OCI-LY3 (cell line): Measurements from ENCODE around the gene CLP1.

ENCODE experiments used
- H2AFZ ChIP-seq: fragments of 200-600, 300-600 bp; shearing (Covaris generic); 2 replicates; pipeline ENCODE4 v1.6.0; 2014; ENCODE audit warnings: antibody characterized with exemption, low read depth, low read length
- H3K27ac ChIP-seq: fragments of 200-600, 300-600 bp; sonication (generic); 2 replicates; pipeline ENCODE4 v1.5.1; 2014; ENCODE audit warnings: mild to moderate bottlenecking, low read length, moderate library complexity, mixed read lengths
- H3K27me3 ChIP-seq: fragments of 200-600, 300-600 bp; sonication (generic); 2 replicates; pipeline ENCODE4 v1.6.1; 2014; ENCODE audit warnings: low read depth, low read length, mixed read lengths
- H3K36me3 ChIP-seq: fragments of 200-600, 300-600 bp; sonication (generic); replicated peaks from 2 replicates; pipeline ENCODE3; 2014; ENCODE audit warnings: low read depth, low read length, mixed read lengths
- H3K4me1 ChIP-seq: fragments of 300-600, 200-600 bp; sonication (generic); 2 replicates; pipeline ENCODE4 v1.6.1; 2014; ENCODE audit warnings: low read length, mixed read lengths
- H3K4me2 ChIP-seq: fragments of 200-600, 300-600 bp; sonication (generic); 2 replicates; pipeline ENCODE4 v1.6.1; 2014; ENCODE audit warnings: low read length, mixed read lengths
- H3K4me3 ChIP-seq: fragments of 300-600, 200-600 bp; sonication (generic); 2 replicates; pipeline ENCODE4 v1.5.1; 2014; ENCODE audit warnings: antibody characterized with exemption, mild to moderate bottlenecking, low read length, moderate library complexity
- H3K79me2 ChIP-seq: fragments of 300-600, 200-600 bp; shearing (Covaris generic); 2 replicates; pipeline ENCODE4 v1.6.1; 2014; ENCODE audit warnings: mild to moderate bottlenecking, low read length, mixed read lengths
- H3K9ac ChIP-seq: fragments of 300-600, 200-600 bp; shearing (Covaris generic); 2 replicates; pipeline ENCODE4 v1.6.0; 2014; ENCODE audit warnings: mild to moderate bottlenecking, low read length, moderate library complexity
- H3K9me3 ChIP-seq: fragments of 200-600, 300-600 bp; shearing (Covaris generic); 2 replicates; pipeline ENCODE4 v1.6.1; 2014; ENCODE audit warnings: low read length, mixed read lengths; ENCODE audit not compliant: insufficient read depth
- H4K20me1 ChIP-seq: fragments of 200-600, 300-600 bp; sonication (generic); 2 replicates; pipeline ENCODE4 v1.6.1; 2016; ENCODE audit warnings: low read length, mixed read lengths; ENCODE audit not compliant: insufficient read depth
- CTCF ChIP-seq: fragments of 200-600, 300-600 bp; sonication (generic); IDR thresholded peaks from 2 replicates; pipeline ENCODE4 v1.5.1; 2014; ENCODE audit warnings: antibody characterized with exemption, low read length, low read depth
- EZH2phosphoT487 ChIP-seq: fragments of 200-600 bp; shearing (Covaris generic); IDR thresholded peaks from 2 replicates; pipeline ENCODE4 v1.6.1; 2018; ENCODE audit warnings: antibody characterized with exemption, mixed run types, low read depth

CLP1 gene

DNA sequence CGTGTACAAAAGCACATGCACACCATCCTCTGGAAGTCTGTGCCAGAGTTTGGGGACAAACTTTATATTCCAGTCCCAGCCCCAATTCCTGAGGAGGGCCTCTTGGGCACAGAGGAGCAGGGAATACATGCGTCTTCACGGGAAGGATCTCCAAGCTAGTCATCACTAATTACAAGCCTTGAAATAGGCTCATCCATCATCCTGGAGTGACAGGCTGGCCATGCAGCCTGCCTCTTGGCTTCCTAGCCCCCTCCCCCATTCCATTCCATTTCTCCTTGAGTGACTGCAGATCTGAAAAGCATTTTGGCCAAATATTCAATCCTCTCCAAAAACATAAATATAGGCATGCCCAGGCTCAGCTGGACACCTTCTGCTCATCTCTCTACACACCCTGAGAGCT is 35.3 kb upstream of the CLP1 start:
- Histone ChIP-seq H3K9ac (no peak overlapping the region), H3K4me1 (peaks cover 2% of the 10 kb centered on the region; the same call in 1 of the 2 replicates), H3K4me3 (no peak overlapping the region), H3K4me2 (no peak overlapping the region), H4K20me1 (no peaks in the 10 kb centered on the region), H3K36me3 (no peaks in the 10 kb centered on the region), H3K9me3 (peaks cover 9% of the 10 kb centered on the region; the same call in 1 of the 2 replicates), H3K27me3 (0 out of 2 replicates have a peak, but pooled peaks cover 2% of the 10 kb centered on the region), H3K79me2 (no peaks in the 10 kb centered on the region), H3K27ac (no peak overlapping the region), H2AFZ (no peak overlapping the region)
- TF ChIP-seq CTCF = no peak
- TF ChIP-seq EZH2phosphoT487 = no peak

DNA sequence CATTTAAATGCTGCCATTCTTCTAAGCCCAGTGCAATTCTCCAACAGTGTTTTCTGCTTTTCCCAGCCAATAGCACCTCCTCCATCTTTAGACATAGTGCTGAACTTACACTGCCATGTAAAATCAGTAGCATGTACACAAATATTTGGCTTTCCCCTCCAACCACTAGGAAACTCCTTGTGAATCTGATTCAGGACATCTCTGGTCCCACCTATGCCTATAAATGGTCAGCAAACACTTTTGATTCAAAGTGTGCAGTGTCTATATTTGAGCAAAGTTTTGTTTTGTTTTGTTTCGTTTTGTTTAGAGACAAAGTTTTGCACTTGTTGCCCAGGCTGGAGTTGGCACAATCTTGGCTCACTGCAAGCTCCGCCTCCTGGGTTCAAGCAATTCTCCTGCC is 32.7 kb upstream of the CLP1 start:
- Histone ChIP-seq H3K9ac (no peak overlapping the region), H3K79me2 (no peaks in the 10 kb centered on the region), H3K4me2 (no peak overlapping the region), H3K4me1 (peaks cover 2% of the 10 kb centered on the region; the same call in 1 of the 2 replicates), H3K4me3 (no peak overlapping the region), H4K20me1 (no peaks in the 10 kb centered on the region), H3K36me3 (no peaks in the 10 kb centered on the region), H3K27me3 (0 out of 2 replicates have a peak, but pooled peaks cover 2% of the 10 kb centered on the region), H3K9me3 (peaks cover 1% of the 10 kb centered on the region; the same call in 1 of the 2 replicates), H3K27ac (no peak overlapping the region), H2AFZ (no peak overlapping the region)
- no peak for TF ChIP-seq CTCF
- no peak for TF ChIP-seq EZH2phosphoT487

- no peaks in the 10 kb centered on the region for H3K4me1 ChIP-seq
- H2AFZ ChIP-seq = no peak overlapping the region
- TF ChIP-seq CTCF (no peak), EZH2phosphoT487 (no peak)
Observed at GRCh38 chr11:57626895-57627294, 30.7 kb upstream of the CLP1 start.

DNA sequence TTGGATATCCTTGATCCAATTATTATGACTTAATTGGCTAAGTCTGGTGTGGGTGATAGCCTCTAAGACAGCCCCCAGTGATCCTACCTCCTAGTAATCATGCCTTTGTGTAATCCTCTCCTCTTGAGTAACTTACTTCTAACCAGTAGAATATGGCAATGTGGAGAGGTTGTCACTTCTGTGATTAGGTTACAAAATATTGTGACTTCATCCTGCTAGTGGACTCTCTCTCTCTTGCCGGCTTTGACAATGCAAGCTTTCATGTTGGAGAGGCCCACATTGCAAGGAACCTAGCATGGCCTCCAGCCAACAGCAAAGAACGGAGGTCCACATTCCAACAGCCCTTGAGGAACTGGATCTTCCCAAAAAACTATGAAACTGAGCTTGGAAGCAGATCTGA is 27.4 kb upstream of the CLP1 start:
- H3K27me3 ChIP-seq = peaks cover 25% of the 10 kb centered on the region

More at GRCh38 chr11:57626895-57627294, 30.7 kb upstream of the CLP1 start:
- H3K36me3 ChIP-seq = no peaks in the 10 kb centered on the region
- H3K4me3 ChIP-seq = no peak overlapping the region
- H4K20me1 ChIP-seq = no peaks in the 10 kb centered on the region
- no peak overlapping the region for H3K4me2 ChIP-seq
- 0 out of 2 replicates have a peak, but pooled peaks cover 2% of the 10 kb centered on the region for H3K27me3 ChIP-seq
- H3K27ac ChIP-seq = no peak overlapping the region
- H3K79me2 ChIP-seq = no peaks in the 10 kb centered on the region
- H3K9ac ChIP-seq = no peak overlapping the region
- no peaks in the 10 kb centered on the region for H3K9me3 ChIP-seq

More for the DNA sequence above, 27.4 kb upstream of the CLP1 start:
- Histone ChIP-seq H3K79me2 (no peaks in the 10 kb centered on the region), H3K27ac (no peak overlapping the region), H3K4me3 (no peak overlapping the region), H3K36me3 (no peaks in the 10 kb centered on the region), H3K9ac (no peak overlapping the region), H2AFZ (no peak overlapping the region), H4K20me1 (no peaks in the 10 kb centered on the region), H3K4me1 (no peaks in the 10 kb centered on the region), H3K4me2 (no peak overlapping the region), H3K9me3 (no peaks in the 10 kb centered on the region)
- TF ChIP-seq EZH2phosphoT487 (no peak), CTCF (no peak)
